HG02623 (cell line): ENCODE results near the gene WNT8B.

Source experiments
- ATAC-seq: cut with Tn5 transposase; IDR thresholded peaks from one replicate; pipeline ENCODE4 v1.9.1; 2021; ENCODE audit warnings: moderate library complexity; ENCODE audit not compliant: unreplicated experiment

WNT8B gene

GRCh38 chr10:100482834-100483185 lies 20.0 kb downstream of the WNT8B start:
- ATAC-seq = no peak

GRCh38 chr10:100483876-100484666 lies 21.3 kb downstream of the WNT8B start:
- no peak for ATAC-seq

GRCh38 chr10:100485366-100485765 lies 22.6 kb downstream of the WNT8B start:
- no peak for ATAC-seq

GRCh38 chr10:100485801-100486495 lies 23.1 kb downstream of the WNT8B start:
- no peak for ATAC-seq

GRCh38 chr10:100487529-100487928 lies 24.7 kb downstream of the WNT8B start:
- no peak for ATAC-seq

GRCh38 chr10:100489396-100489795 lies 26.6 kb downstream of the WNT8B start:
- no peak for ATAC-seq

- no peak for ATAC-seq
These were observed 27.7 kb downstream of the WNT8B start for GRCh38 chr10:100490531-100490930.

GRCh38 chr10:100496567-100496966 lies 33.8 kb downstream of the WNT8B start:
- no peak for ATAC-seq

- ATAC-seq = no peak
These were observed 35.2 kb downstream of the WNT8B start for GRCh38 chr10:100498059-100498458.

GRCh38 chr10:100501423-100501822 lies 38.6 kb downstream of the WNT8B start:
- ATAC-seq = no peak

GRCh38 chr10:100502926-100503494 lies 40.2 kb downstream of the WNT8B start:
- no peak for ATAC-seq

- no peak for ATAC-seq
These were observed 41.3 kb downstream of the WNT8B start for GRCh38 chr10:100504096-100504495.

GRCh38 chr10:100505164-100505563 lies 42.4 kb downstream of the WNT8B start:
- no peak for ATAC-seq

GRCh38 chr10:100506596-100507356 lies 44.0 kb downstream of the WNT8B start:
- no peak for ATAC-seq

GRCh38 chr10:100507357-100507732 lies 44.5 kb downstream of the WNT8B start:
- no peak for ATAC-seq

- no peak for ATAC-seq
These were observed 45.5 kb downstream of the WNT8B start for GRCh38 chr10:100508266-100508665.

- no peak for ATAC-seq
These were observed 45.9 kb downstream of the WNT8B start for GRCh38 chr10:100508691-100509150.

GRCh38 chr10:100509241-100509840 lies 46.5 kb downstream of the WNT8B start:
- no peak for ATAC-seq

GRCh38 chr10:100510533-100511308 lies 47.9 kb downstream of the WNT8B start:
- no peak for ATAC-seq

GRCh38 chr10:100515612-100516011 lies 52.8 kb downstream of the WNT8B start:
- no peak for ATAC-seq
